Stimulated activated CD4-positive, alpha-beta T cell treated with anti-CD3 and anti-CD28 coated beads, Interleukin-15, amount 100 ng/mL, for 48 hours (primary cell): ENCODE results near the gene WDR33.

Experiments used
- DNase-seq, 2 donors: peaks; one replicate each; pipeline ENCODE4 v3.0.0-alpha.2; 2020; ENCODE audit warnings: low read depth in 2 of 2

The WDR33 gene

DNA sequence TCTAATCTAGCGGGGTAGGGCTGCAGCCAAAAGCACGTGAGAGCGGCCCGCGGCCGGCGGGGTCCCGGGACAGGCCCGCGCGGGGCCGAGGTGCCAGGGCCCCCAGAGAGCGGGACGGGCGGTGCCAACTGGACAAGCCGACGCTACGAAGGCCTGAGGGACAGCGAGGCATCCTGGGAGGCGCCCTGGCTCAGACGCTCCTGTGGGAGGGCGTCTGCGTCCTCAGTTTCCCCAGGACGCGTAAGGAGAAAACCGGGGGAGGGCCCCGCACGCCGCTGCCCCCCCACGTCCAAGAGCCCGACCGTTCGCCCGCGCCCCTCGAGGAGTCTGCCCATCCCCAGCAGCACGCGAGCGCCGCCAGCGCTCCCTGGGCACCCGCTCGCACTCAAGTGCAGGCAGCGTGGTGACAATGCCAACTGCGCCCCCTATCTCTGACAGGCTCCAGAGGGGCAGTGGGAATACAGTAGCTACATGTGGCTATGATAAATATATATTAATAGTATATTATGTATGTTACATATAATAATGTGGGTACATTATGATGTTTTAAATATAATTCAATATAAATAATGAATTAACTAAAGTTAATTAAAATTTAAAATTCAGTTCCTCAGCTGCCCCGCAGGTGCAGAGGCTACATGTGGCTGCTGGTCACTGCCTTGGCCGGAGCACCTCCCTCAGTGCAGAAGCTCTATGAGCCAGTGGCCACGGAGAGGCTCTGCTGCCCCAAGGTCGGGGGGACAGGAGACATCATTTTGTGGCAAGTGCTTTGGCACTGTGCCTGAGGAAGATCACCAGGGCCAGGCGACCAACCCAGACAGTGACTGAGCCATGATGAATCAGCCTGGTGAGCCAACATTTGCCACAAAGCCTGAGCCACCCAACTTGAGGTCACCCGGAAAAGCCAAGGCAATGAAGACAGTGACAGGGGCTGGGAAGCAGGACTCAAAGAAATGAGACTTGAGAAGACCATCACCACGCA lies 115.2 kb downstream of the WDR33 start:
- DNase-seq, result no peak

DNA sequence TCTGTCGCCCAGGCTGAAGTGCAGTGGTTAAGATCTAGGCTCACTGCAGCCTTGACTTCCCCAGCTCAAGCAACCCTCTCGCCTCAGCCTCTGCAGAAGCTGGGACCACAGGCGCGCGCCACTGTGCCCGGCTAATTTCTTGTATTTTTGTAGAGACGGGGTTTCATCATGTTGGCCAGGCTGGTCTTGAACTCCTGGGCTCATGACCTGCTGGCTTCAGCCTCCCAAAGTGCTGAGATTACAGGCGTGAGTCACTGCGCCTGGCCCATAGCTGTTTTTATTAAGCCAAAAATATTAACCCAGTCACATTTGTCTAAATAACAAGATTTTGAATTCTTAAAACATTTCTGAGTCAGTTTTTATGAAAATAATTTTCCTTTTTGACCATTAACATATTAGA lies 116.0 kb downstream of the WDR33 start:
- DNase-seq, result no peak

DNA sequence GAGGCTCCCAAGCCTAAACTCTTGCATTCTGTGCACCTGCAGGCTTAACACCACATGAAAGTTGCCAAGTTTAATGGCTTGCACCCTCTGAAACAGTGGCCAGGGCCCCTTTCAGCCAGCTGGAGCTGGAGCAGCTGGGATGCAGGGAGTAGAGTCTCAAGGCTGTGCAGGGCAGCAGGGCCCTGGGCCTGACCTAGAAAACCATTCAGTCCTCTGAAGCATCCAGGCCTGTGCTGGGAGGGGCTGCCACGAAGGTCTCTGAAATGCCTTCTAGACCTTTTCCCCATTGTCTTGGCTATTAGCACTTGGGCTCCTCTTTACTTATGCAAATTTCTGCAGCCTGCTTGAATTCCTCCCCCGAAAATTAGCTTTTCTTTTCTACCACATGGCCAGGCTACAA lies 120.3 kb downstream of the WDR33 start:
- DNase-seq, result no peak

DNA sequence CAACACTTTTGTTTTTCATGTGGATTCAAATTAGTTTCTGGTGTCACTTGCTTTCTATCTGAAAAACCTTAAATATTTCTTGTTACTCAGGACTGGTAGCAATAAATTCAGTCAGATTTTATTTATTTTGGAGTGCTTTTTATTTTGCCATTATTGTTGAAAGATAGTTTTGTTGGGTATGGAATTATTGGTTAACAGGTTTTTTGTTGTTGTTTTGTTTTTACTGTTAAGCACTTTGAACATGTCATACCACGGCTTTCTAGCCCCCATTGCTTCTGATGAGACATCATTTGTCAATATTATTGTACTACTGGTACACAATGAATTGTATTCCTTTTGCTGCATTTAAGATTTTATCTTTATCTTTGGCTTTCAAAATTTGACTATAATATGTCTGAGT lies 122.6 kb downstream of the WDR33 start:
- no peak for DNase-seq

DNA sequence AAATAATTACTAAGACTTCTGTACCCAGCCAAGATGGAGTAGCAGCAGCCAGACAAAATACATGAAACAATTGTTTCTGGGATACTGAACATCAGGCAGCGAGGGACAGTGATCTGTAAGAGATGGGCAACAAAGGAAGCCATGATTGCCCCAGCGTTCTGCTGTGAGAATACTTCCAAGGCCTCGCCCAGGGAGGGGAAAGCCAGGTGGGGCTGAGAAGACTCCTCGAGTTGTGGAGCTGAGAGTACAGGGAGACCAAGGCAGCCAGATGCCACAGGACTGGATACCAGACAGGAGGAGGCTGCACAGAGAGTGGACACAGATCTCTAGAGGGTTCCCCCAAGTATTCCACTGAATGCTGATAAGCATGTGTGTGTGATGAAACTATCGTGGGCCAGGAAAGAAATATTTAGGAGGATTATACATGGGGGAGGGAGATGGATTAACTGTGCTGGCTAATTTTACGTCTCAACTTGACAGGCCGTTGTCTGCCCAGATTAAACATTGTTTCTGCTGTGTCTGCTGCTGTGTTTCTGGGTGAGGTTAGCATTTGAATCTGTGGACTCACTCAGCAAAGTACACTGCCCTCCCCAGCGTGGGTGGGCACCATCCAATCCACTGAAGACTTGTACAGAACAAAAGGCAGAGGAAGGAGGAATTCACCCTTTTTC lies 125.4 kb downstream of the WDR33 start:
- DNase-seq, result no peak

DNA sequence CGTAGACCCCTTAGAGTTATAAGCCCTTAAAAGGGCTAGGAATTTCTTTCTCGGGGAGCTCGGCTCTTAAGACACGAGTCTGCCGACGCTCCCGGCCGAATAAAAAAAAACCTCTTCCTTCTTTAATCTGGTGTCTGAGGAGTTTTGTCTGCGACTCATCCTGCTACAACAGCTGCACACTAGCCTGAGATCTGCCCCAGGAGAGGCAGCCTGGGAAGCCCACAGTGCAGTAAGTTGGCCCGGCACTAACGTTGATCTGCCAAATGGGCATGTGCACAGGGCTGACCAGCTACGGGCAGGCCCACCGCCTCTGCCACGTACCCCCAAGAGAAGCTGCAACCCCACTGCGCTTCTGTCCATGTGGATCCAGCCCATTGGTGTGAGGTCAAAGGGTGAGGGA lies 127.2 kb downstream of the WDR33 start:
- DNase-seq, result no peak

DNA sequence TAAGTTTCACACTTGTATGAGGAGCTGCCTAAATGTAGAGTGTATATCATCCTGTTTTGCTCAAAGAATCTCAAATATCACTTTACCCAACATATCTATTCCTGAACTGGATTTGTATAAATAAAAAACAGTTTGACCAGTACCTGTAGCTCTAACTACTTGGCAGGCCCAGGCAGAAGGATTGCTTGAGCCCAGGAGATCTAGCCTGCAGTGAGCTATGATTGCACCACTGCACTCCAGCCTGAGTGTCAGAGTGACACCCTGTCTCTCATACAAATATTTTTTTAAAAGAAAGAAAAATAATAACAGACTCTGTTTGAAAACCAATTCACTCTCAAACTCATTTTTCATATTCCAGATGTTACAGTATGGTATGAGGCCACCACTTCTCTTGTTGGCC lies 127.9 kb downstream of the WDR33 start:
- no peak for DNase-seq

DNA sequence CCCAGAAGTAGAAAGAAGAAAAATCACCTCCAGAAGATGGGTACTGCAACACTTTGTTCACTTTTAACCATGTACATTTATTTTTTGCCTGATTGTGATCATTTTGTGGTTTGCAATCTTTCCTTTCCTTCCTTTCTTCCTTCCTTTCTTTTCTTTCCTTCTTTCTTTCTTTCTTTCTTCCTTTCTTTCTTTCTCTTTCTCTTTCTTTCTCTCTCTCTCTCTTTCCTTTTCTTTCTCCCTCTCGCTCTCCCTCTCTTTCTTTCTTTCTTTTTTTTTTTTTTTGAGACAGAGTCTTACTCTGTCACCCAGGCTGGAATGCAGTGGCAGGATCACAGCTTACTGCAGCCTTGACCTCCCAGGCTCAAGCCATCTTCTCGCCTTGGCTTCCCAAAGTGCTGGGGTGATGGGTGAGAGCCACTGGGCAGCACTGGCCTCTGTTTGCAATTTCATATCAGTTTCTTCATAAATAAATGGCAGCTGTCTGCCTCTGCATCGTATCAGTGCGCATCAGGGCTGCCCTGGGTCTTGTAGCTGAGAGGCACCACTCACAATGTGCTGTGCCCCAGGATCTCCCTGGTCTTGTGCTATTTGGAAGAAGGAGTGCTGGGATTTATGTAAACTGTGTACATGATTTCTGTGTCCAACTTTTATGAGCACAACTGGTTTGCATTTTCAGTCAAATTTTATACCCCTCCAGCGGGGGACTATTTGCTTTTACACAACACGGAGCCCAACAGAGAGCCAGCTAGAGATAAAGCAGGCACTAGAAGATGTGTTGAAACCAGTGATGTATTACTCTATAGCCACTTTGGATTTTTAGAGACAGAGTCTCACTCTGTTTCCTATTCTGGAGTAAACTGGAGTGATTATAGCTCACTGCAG lies 128.8 kb downstream of the WDR33 start:
- no peak for DNase-seq

DNA sequence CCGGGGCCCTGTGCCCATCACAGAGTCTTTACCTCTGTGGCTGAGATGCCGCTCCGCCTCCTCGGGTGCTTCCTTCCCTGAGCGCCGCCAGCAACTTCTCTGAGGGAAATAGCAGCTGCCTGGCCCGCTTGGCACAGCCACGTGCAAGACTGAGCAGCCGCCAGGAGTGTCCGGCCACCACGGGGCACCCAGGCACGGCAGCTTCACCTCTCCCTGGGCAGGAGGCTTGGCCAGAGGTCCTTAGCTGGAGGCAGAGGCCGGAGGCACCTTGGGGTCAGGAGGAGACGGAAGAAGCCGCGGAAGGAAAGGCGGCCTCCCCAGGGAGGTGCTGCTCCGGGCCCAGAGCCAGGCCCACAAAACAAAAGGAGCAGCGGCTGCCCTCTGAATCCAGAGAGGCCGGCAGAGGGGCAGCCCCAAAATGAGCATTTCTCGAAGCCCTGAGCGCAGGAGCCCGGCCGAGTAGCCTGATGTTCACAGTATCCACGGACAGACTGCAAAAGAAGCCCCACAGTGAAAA lies 129.6 kb downstream of the WDR33 start:
- DNase-seq, result no peak

DNA sequence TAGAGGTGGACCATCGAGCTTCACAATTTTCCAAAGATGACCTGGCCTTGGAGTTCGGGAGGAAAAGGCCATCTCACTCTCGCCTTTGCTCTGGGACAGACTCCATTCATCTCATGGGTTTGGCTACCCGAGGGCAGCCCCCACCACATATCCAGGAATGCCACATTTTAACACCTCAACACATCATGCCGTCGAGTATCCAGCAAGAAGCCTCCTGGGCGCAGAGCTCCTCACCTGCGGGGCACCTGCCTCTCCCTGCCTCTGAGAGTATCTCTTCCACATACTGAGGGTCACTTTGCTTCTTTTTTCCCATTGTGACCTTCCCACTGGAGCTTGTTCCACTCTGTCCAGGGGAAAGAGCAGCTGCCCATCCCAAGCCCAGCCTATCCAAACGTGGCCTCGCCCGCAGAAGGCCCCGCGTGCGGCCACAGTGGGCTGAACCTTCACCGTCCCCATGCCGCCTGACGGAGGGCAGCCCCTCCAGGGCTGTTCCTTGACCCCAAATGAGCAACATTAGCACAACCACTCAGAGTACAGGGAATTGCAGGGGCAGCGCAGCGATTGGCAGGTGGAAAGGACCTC lies 130.2 kb downstream of the WDR33 start:
- DNase-seq, result no peak

DNA sequence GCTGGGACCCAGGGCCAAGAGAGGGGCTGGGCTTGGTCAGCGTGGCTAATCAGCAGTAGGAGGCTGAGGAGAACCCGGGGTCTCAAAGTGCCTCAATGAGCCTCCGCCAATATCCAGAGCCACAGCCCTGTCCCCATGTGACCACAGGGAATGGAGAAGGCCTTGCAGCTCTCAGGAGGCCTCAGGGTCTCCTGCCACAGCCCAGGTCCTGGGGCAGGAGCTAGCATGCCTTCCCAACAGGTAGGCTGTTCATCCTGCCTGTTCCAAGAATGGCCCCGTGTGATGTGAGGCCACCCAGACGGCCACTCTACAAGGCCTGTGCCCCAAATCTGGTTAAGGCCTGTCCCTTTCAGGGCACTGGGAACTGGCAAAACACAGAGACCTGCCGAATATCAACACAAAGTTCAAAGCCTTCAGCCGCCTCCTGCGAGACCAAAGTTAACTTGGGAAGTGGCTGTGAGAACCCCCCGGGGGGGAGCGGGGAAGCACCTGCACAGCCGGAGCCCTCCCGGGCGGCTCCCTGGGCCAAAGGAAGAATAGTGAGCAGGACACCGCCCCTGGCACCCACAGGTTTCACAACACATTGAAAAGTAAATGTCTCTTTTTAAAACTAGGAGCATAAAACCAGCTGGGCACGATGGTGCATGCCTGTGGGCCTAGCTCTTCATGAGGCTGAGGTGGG lies 131.2 kb downstream of the WDR33 start:
- no peak for DNase-seq

DNA sequence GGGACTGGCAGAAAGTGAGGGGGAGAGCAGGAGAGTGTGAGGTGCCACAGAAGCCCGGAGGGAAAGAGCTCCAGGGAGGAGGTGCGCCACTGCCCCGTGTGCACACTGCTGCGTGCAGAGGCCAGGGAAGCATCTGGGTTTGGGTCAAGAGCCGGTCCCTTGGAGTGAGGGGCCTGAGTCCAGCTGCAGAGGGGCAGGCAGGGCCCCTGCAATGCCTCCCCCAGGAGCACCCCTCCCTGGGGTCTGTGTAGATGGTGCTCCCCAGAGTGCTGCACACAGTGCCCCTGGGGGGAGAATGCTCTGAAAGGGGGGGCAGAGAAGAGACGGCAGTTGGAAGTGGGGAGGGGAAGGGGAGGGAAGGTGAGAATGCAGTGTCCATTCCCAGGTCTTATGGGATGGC lies 132.0 kb downstream of the WDR33 start:
- DNase-seq, result no peak

DNA sequence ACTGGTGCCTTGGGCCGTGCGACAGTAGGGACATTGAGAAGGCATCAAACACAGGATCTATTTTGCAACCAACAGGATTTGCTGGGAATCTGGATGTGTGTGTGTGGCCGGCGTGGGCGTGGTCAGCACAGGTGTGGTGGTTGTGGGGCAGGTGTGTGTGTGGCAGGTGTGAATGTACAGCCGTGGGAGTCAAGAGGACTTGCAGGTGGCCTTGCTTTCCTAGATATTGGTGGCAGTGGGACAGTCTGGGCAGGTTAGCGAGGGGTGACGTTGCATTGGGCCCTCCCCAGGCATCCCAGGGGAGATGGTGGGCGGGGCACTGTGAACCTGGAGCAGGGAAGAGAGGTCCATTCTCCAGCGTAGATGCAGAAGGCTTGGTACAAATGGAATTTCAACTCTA lies 132.4 kb downstream of the WDR33 start:
- DNase-seq, result no peak

DNA sequence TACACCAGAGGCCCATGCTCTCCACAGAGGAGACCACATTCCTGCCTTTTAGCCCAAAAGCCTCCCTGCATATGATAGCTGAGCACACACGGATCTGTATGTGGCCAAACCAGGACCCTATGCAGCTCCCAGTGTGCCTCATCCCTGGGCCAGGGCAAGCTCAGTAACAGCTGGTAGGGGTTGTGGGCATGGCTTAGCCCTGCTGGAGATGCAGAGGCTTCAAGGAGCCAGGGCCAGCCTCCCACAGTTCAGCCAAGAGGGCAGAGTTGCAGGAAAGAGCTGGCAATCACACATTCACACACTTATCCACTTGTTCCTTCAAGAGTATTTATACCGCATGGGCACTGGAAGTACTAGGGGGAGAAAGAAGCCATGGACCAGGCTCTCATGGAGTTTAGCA lies 134.1 kb downstream of the WDR33 start:
- DNase-seq, result no peak

DNA sequence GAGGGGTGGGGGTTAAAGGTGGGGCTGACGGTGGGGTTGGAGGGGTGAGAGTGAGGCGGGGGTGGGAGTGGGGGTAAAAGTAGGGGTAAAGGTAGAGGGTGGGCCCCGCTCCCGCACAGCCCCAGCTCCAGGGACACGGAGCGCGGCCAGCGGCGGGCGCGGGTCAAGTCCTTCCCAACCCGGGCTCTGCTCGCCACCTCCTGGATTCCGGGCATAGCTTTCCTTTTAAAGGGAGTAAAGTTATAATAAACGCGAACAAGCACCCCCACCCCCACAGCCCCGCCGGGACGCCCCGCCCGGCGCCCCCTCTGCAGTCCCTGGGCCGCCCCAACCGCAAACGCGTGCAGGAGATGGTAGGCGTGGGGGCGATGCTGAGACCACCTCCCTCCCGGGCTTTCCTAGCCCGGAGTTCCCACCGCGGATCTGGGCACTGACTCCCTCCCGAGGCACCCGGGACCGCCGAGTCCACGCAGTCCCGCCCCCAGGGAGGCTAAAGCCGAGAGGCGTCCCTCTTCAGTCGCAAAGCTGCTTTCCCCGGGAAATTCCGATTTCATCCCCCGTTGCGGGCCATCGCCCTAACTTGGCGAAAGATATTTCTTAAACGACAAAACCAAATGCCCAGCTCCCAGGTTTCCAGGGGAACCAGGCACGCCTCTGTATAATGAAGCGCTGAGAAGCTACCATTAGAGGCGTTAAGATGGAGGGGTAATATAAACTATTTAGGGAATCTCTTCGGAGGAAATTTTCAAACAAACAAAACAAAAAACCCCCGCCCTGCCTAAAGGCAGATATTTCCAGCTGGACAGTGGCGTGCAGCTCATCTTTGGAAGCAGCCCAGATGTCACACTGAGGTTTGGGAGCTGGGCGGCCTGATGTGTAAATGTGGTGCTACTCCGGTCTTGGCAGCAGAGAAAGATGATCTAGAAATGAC lies 135.4 kb downstream of the WDR33 start, which contains the start of gene LIMS2:
LIMS2 (minus strand) TSS at position 200 of the 931 bp plus-strand sequence. CDS start 506 bp downstream, outside the sequence.
- no peak for DNase-seq

DNA sequence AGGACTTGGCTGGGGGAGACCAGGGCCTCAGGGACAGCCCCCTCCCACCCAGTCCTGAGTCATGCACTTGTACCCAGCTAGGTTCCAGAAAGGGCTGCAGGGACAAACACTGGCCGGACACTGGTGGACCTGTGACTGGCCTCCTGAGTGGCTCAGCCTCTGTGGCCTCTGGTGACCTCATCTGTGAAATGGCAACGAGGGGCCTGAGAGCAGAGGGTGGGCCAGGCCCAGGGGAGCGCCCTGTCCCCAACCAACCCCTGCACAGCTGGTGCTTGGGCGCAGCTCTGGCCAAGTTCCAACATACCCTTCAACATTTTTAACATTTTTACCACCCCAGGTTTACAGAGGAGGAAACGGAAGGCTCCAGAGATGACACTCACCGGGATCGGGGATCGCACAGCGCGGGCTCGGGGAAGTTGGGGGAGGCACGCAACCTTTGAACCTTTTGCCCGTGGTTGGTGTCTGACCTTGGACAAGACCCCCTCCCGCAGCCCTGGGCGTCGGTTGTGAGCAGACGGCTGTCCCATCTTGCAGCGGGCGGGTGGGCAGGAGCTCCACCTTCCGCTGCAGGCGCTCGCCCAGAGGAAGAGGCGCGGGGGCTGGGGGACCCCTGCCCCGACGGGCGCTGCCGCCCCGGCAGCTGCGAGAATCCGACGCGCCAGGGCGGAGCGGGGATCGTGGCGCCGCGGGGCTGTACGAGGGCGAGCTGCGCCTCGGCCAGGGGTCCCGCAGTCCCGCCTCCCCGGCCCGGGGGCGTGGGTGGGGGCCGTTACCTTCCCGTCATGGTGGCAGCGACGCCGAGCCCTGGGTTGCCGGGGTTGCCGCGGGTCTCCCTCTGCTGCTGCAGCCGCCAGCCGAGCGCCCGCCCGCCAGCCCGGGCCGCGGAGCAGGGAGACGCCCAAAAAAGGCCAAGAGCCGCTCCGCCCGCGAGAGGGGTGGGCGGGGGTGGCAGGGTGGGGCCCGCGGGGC lies 136.4 kb downstream of the WDR33 start:
- DNase-seq, result no peak

DNA sequence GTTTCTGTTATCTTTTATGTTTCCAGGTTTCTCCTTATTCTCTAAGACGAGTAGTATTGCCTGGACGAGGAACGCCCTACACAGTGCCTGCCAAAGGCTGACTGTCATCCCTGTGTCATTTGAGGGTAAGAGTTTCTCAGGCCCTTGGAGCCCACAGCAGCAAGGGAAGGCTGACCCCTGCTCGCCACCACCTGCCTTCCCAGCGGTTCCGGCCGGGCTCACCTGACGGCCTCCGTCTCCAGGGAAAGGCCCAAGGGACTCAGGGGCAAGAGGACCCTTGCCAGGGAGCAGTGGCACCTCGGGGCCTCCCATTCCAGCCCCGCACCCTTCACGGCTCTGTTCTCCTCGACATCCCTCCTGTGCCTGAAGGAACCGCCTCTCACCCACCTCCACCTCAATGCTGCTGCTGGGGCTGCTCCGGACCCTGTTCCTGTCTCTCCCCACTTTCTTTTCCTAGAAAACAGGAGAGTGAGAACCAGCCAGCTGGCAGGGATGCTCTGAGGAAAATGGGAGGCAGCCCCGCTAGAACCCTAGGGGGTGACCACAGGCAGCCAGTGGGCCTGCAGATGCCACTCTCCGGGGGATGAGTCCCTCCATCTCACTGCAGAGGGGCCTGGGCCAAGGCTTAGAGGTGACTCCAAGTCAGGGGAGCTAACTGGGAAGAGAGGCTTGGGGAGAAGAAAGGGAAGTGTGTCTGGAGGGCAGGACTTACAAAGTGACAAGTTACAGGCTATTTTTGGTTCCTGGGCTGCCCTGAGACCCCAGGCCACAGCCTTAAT lies 137.5 kb downstream of the WDR33 start:
- DNase-seq, result no peak
